ENCODE data around the gene BAIAP2. TPM values are rescaled to one million over a fixed set of nuclear protein-coding genes. Genes with fewer than 3 reads are reported as not detected.

The BAIAP2 gene
- total RNA-seq, 1 donor from 2014 or later: 48.7 TPM

DNA sequence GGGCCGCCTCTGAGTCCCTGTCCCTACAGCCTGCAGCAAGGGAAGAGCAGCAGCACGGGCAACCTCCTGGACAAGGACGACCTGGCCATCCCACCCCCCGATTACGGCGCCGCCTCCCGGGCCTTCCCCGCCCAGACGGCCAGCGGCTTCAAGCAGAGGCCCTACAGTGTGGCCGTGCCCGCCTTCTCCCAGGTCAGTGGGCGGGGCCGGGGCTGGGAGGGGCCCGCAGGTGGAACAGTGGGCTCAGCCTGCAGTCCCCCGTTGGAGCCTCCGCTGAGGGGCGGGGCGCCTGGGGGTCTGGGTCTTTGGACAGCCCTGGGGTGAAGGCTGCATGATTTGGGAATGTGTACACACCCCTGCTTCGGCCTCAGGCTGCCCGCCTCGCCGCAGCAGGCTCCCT is 71.8 kb downstream of the BAIAP2 start:
- Histone ChIP-seq H3K36me3 (ENCODE audit: control insufficient read depth, insufficient read depth, low read length) (peaks cover 64% of the 10 kb centered on the region), H3K4me3 (ENCODE audit: low read depth, low read length) (no peak overlapping the region), H3K27me3 (ENCODE audit: control insufficient read depth, insufficient read depth, low read length) (no peaks in the 10 kb centered on the region)
- no peak for FAIRE-seq
- TF ChIP-seq, protein P1, sequence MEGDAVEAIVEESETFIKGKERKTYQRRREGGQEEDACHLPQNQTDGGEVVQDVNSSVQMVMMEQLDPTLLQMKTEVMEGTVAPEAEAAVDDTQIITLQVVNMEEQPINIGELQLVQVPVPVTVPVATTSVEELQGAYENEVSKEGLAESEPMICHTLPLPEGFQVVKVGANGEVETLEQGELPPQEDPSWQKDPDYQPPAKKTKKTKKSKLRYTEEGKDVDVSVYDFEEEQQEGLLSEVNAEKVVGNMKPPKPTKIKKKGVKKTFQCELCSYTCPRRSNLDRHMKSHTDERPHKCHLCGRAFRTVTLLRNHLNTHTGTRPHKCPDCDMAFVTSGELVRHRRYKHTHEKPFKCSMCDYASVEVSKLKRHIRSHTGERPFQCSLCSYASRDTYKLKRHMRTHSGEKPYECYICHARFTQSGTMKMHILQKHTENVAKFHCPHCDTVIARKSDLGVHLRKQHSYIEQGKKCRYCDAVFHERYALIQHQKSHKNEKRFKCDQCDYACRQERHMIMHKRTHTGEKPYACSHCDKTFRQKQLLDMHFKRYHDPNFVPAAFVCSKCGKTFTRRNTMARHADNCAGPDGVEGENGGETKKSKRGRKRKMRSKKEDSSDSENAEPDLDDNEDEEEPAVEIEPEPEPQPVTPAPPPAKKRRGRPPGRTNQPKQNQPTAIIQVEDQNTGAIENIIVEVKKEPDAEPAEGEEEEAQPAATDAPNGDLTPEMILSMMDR (IDR thresholded peaks at IDR 0.05; ENCODE audit: insufficient read depth, low read length, severe bottlenecking): no peak
- no peak for DNase-seq (ENCODE audit: low read depth)

DNA sequence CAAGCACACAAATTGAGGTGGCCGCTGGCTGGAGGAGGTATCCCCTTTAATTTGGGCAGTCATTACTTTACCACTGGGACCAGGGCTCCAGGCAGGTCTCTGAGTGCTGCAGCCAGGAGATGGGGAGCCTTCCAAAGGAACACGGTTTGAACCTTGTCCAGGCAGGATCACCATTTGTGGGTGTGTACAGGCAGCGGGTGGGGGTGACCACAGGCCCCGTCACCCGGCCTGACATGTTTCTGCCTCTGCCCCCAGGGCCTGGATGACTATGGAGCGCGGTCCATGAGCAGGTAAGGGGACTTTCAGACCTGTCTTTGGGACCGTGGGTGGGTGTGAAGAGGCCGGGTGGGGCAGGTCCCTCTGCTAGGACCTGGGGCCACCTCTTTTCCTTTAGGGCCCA is 73.3 kb downstream of the BAIAP2 start:
- FAIRE-seq (no peak), DNase-seq (ENCODE audit: low read depth) (no peak)
- H3K27me3 ChIP-seq (ENCODE audit: control insufficient read depth, insufficient read depth, low read length): no peaks in the 10 kb centered on the region
- no peak overlapping the region for H3K4me3 ChIP-seq (ENCODE audit: low read depth, low read length)
- TF ChIP-seq, protein P1 (IDR thresholded peaks at IDR 0.05; ENCODE audit: insufficient read depth, low read length, severe bottlenecking): no peak
- peaks cover 60% of the 10 kb centered on the region for H3K36me3 ChIP-seq (ENCODE audit: control insufficient read depth, insufficient read depth, low read length)

DNA sequence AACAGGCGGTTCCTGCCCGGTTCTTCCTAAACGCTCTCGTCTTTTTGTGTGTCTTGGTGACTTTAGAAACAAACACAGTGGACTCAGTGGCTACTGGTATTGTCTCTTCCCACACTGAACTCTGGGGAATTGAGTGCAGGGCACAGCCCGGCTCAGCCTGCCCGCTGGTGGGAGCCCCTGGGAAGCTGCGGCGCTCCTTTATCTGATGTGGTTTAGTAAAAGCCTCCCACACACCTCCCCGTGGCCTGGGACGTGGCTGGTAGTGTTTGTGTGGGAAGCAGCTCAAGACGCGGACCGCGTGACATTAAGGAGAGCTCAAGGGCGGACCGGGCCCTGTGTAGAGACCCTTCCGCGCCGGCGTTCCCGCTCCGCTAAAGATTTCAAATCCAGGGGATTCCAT is 75.0 kb downstream of the BAIAP2 start:
- Histone ChIP-seq H3K36me3 (ENCODE audit: control insufficient read depth, insufficient read depth, low read length) (peaks cover 45% of the 10 kb centered on the region), H3K4me3 (ENCODE audit: low read depth, low read length) (no peak overlapping the region), H3K27me3 (ENCODE audit: control insufficient read depth, insufficient read depth, low read length) (no peaks in the 10 kb centered on the region)
- TF ChIP-seq, protein P1 (IDR thresholded peaks at IDR 0.05; ENCODE audit: insufficient read depth, low read length, severe bottlenecking): no peak
- FAIRE-seq (no peak), DNase-seq (ENCODE audit: low read depth) (no peak)

DNA sequence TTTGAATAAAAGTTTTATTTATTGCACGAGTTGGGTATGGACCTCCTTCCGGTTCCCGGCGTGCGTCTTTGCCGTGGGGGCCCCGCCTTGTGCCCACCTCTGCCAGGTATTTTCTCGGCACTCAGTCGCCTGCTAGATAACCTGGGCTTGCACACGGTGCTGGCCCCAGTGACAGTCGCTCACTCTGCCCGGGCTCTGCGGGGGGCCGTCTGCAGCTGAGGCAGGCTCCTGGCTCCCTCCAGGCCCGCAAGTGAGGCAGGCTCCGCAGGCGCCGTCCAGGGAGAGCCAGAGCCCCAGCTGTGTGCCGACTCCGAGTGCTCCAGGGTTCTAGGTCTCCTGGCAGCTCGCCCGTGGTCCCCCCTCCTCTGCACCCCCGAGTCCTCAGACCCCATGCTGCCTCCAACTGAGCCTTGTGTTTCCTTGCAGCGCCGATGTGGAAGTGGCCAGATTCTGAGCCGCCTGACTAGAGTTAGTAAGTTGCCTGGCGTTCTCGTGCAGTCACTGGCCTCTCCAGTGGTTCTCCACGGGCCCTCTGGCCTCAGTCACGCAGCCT is 75.6 kb downstream of the BAIAP2 start:
- no peak overlapping the region for H3K4me3 ChIP-seq (ENCODE audit: low read depth, low read length)
- H3K36me3 ChIP-seq (ENCODE audit: control insufficient read depth, insufficient read depth, low read length): peaks cover 39% of the 10 kb centered on the region
- TF ChIP-seq, protein P1 (IDR thresholded peaks at IDR 0.05; ENCODE audit: insufficient read depth, low read length, severe bottlenecking): no peak
- FAIRE-seq (no peak), DNase-seq (ENCODE audit: low read depth) (no peak)
- no peaks in the 10 kb centered on the region for H3K27me3 ChIP-seq (ENCODE audit: control insufficient read depth, insufficient read depth, low read length)

DNA sequence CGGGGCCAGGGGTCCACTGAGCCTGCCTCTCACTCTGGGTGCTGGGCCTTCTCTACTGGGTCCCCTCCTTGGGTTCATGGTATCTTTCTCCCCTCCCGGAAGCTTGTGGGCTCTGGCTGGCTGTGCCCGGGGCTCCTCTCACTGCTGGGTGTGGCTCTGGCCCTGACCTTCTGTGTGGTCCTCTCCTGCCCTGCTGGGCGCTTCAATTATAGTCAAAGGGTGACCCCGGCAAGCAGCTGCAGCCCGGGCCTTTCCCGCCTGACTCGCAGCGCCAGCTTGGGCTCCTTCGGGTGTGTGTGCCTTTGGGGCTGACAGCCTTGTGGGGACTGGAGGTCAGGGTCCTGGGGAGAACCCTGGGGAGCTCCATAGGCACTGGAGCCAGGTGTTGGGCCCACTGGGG is 76.1 kb downstream of the BAIAP2 start:
- Histone ChIP-seq H3K27me3 (ENCODE audit: control insufficient read depth, insufficient read depth, low read length) (no peaks in the 10 kb centered on the region), H3K4me3 (ENCODE audit: low read depth, low read length) (no peak overlapping the region), H3K36me3 (ENCODE audit: control insufficient read depth, insufficient read depth, low read length) (peaks cover 35% of the 10 kb centered on the region)
- TF ChIP-seq, protein P1 (IDR thresholded peaks at IDR 0.05; ENCODE audit: insufficient read depth, low read length, severe bottlenecking): no peak
- DNase-seq (ENCODE audit: low read depth) (no peak), FAIRE-seq (no peak)

DNA sequence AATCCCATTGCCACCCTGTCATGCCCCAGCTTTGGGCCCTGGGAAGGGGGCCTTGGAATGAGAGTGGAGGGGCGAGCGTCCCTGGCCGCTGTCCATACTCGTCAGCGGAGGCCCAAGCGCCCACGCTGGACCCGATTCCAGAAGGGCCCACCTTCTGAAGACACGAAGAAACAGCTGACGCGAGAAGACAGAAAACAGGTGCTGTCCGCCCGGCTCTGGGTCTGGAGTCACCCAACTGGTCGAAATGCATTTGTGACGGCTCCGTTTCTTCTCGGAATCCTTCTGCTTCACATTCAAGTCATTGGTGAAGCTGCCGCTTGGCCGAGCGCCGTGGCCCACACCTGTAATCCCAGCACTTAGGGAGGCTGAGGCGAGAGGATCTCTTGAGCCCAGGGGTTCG is 77.5 kb downstream of the BAIAP2 start:
- H3K4me3 ChIP-seq (ENCODE audit: low read depth, low read length): no peak overlapping the region
- TF ChIP-seq, protein P1 (IDR thresholded peaks at IDR 0.05; ENCODE audit: insufficient read depth, low read length, severe bottlenecking): no peak

More for the DNA sequence above, 77.5 kb downstream of the BAIAP2 start:
- FAIRE-seq (no peak), DNase-seq (ENCODE audit: low read depth) (no peak)
- H3K27me3 ChIP-seq (ENCODE audit: control insufficient read depth, insufficient read depth, low read length): no peaks in the 10 kb centered on the region
- H3K36me3 ChIP-seq (ENCODE audit: control insufficient read depth, insufficient read depth, low read length): peaks cover 26% of the 10 kb centered on the region

Measured in bronchial epithelial cell (primary cell).